Epithelial cell of esophagus (primary cell): Measurements from ENCODE around the gene ZNF714.

Experiments
- DNase-seq: peaks from one replicate; pipeline ENCODE4 v3.0.0; 2010; ENCODE audit warnings: low read depth
- H3K4me3 ChIP-seq: 2 replicates; pipeline ENCODE4 v1.5.1; 2011; ENCODE audit warnings: mild to moderate bottlenecking, low read length, control low read depth
- CTCF ChIP-seq: IDR thresholded peaks from 2 replicates; pipeline ENCODE4 v1.5.1; 2011; ENCODE audit warnings: low read depth, mild to moderate bottlenecking, low read length, control low read depth, inconsistent platforms; ENCODE audit not compliant: insufficient read depth; ENCODE audit errors: missing control alignments

Gene ZNF714

GRCh38 chr19:21082011-21082975 lies at the start of gene ZNF714:
Gene ZNF714 (plus strand): TSS chr19:21082203. CDS start chr19:21098269, 16,066 bp downstream.
- peak within 1 kb of the TSS; percentile 81 for H3K4me3 ChIP-seq
- DNase-seq: peak; percentile 96
- TF ChIP-seq CTCF: no peak

- H3K4me3 ChIP-seq: no peak overlapping the region
Observed at GRCh38 chr19:21045028-21045427, 37.0 kb upstream of the ZNF714 start.

GRCh38 chr19:21046489-21046888 lies 35.5 kb upstream of the ZNF714 start:
- no peak for TF ChIP-seq CTCF
- no peak overlapping the region for H3K4me3 ChIP-seq
- no peak for DNase-seq

More at GRCh38 chr19:21045028-21045427, 37.0 kb upstream of the ZNF714 start:
- no peak for DNase-seq
- TF ChIP-seq CTCF: no peak

- no peak for TF ChIP-seq CTCF
- H3K4me3 ChIP-seq: no peak overlapping the region
- DNase-seq: no peak
Observed at GRCh38 chr19:21047716-21048115, 34.3 kb upstream of the ZNF714 start.

GRCh38 chr19:21052902-21053301 lies 29.1 kb upstream of the ZNF714 start:
- no peak for TF ChIP-seq CTCF
- DNase-seq: no peak
- H3K4me3 ChIP-seq: no peak overlapping the region

- no peak for DNase-seq
- TF ChIP-seq CTCF: no peak
Observed at GRCh38 chr19:21065336-21065735, 16.7 kb upstream of the ZNF714 start.

More at GRCh38 chr19:21065336-21065735, 16.7 kb upstream of the ZNF714 start:
- H3K4me3 ChIP-seq: no peak overlapping the region
